SKM-1 treated with dmso at 0.1 percent for 144 hours (cell line): Measurements from ENCODE around the gene ZBTB21.
"Not testable (repeated sequence)": the region's sequence is repeated elsewhere in the genome, so short reads cannot be mapped to it uniquely, and the experiment has no call there.

ENCODE experiments used
- DNase-seq: peaks from one replicate; lab custom pipeline; 2025; ENCODE audit not compliant: unreplicated experiment; lab: John Stamatoyannopoulos, UW

The ZBTB21 gene

DNA sequence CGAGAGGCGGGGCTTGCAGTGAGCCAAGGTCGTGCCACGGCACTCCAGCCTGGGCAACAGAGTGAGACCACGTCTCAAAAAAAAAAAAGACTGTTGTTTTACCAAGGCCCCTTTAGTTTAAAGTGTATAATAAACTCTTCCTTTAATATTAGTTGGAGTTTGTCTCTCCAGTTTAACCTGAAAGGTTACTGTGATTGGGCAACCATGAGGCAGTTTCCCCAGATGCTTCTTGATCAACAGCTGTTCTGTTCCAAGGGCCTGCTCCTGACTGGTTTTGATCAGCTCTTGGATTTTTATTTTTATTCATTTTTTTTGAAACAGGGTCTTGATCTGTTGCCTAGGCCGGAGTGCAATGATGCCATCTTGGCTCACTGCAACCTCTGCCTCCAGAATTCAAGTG is 38.3 kb downstream of the ZBTB21 start:
- DNase-seq: no peak

DNA sequence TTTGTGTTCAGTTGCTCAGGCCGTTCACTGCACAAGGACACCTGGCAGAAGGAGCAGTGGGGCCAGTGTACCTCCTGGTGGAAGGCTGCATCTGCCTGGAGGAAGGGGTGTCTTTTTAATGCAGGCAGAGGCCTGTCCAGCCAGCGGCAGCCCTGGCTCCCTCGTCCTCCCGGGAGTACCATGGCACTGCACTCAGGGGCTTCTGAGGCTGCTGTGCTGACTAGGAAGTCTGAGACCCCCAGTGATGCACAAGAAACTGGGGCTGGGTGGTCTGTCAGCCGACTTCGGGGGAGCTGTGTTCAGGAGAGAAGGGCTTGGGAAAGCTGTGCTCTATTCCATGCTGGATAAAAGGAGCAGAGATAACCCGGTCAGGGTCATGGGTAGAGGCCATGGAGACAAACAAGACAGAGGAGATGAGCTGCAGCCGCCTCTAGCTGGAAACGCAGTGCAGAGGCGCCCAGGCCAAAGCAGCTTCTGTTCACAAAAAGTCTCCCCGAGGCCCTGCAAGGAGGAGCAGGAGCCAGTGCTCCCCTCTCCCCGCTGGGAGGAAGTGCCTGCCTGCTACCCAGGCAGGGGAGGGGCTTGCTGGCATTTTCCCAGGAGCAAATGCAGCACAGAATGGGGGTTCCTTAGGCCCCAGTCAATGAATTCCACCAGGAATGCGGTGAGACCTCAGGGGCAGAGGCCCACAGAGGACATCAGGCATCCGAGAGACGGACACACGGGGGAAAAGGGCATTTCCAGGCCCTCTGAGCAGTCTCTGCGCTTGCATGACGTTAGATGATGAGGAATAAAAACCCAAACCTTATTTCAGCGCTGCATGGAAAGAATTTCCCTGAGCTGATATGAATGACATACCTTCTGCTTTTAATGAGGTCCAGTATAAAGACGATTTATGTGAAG is 39.2 kb downstream of the ZBTB21 start:
- no peak for DNase-seq

DNA sequence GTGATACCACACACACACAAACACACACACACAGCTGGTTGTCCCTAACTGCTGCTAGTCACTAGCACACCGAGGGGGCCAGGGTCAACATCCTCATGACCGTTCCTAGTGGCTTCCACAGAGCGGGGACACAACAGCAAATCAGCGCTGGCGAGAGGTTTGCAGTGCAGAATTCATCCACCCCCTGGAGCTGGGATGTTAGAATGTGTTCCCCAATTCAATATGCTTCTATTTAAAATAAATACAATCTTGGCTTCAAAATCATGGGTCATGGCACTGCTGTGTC is 40.1 kb downstream of the ZBTB21 start:
- no peak for DNase-seq

DNA sequence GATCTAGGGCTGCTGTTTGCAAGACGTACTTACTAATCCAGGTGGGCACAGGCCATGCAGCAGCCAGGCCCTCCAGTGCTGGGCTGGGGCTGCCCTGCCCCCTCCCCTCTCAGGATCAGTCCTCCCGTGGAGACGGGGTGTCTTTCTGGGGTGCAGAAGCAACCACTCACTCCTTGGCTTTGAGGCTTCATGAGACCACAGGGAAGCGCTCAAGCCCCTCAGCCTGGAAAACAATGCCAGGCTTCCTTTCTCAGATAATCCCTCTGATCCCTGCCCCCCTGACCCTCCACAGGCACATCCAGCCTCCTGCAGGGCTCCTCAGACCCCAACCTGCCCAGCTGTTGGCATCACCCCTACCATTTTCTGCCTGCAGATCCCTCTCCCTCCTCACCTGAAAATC is 42.5 kb downstream of the ZBTB21 start:
- no peak for DNase-seq

DNA sequence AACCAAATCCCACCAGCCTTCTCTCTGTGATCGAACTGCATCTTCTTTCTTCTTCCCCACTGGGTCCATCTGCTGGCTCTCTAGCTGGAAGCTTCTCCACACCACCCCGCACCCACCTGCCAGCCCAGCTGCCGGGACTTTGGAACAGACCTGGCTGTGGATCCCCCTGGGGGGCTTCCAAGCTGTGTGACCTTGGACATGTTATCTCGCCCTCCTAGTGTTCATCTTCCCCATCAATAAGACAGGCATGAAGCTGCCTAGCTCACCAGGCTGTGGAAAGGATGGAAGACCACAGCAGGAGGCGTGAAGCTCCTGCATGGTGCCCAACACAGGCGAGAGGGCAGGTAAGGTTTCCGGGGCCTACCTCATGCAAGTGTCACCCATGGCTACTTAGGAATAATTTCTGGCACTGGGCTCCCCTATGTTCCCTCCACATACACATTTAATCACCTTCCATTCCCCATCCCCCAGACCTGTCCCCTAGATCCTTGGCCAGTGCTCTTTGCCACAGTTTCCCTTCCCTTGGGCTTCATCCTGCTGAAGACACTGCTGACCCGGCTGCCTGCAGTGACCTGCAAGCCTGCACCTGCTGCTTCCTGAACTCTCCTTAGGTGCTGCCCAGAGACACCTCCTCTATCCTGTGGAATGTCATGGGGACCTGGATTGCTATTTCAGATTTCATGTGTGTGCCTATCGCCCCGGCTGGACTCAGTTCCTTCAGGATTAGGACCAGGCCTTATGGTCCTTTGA is 43.1 kb downstream of the ZBTB21 start:
- DNase-seq: no peak

DNA sequence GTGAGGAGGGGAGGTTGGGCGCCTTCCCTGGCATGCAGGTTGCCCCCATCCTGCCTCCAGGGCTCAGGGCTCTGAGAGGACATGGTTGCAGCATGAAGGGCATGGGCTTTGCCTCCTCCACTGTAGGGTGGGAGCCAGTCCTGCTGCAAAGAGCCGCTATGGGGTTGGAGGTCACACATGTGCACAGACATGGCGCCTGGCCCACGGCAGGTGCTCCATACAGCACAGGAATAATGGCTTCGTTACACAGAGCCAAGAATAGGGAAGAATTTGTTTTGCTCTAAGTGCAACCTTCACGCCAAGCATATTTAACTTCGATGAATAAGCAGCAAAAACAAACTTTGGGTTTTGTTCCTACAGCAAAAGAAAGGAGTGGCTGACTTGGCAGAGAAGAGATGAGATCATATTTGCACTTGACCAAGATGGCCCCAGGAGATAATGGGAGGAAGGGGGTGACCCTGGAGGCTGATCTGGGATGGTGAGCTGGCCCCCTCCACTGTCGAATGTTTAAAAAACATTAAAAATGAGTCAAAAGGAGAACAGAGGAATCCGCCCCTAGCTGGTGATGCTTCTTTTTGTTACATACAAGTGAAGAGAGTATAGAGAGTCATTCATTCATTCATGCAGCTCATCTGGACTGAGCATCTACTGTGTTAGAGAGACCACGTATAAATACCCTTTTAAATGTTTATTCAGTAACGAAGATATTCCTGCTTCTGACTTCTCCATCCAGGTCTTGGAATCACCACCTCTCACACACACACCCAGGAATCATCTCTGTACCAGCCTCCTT is 43.9 kb downstream of the ZBTB21 start:
- no peak for DNase-seq

DNA sequence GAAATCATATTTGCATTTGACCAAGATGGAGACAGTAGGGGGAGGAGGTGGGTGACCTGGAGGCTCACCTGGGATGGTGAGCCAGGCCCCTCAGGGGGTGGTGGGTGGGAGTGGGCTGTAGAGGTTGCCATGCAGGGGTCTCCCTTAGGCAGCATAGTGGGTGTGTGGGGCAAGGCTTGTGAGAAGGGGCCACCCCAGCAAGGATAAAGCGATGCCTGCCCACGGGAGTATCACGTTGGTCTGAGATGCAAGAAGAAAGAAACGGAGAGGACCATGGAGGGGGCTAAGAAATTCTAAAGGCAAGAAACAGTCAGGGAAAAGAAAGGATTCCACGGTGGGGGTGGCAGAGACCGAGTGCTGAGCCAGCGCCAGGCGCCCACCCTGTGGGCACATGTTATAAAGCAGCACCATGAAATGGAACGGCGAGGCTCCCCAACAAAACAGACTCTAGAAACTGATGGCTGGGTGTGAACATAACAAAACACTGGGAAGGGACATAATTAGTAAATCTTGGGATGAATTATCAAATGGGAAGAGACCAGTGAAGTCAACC is 44.6 kb downstream of the ZBTB21 start:
- no peak for DNase-seq

DNA sequence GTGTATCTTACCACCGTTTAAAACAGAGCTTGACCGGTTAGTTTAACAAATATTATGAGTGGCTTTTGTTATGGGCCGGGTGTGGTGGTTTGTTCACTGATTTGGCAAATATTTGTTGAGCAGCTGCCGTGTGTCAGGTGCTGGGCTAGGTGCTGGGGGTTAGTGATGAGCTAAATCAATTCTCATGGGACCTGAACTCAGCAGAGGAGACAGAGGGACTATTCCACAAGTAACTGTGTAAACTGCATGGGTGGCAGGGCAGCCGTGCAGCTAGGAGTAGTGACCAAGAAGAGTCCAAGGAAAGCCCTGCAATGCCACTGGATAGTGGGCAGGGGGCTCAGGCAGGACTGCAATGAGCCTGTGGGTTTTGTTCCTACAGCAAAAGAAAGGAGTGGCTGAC is 45.1 kb downstream of the ZBTB21 start:
- no peak for DNase-seq

DNA sequence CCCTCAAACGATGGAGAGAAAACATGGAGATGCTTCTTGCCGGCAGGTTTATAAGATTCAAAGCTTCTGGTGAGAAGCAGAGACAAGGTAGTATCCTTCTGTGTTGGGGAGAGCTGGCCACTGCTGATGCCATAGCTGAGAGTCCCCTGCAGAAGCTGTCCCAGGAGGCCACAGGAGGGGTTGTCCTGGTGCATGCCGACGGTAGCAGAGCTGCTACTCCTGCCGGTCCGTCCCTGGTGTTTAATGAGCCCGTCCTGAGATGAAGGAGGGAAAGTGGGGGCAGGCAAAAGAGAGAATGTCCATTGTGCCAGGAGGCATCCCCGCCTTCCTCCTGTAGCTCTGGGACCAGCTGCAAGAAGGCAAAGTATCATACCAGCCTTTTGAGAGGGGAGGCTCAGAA is 46.0 kb downstream of the ZBTB21 start:
- DNase-seq: no peak

DNA sequence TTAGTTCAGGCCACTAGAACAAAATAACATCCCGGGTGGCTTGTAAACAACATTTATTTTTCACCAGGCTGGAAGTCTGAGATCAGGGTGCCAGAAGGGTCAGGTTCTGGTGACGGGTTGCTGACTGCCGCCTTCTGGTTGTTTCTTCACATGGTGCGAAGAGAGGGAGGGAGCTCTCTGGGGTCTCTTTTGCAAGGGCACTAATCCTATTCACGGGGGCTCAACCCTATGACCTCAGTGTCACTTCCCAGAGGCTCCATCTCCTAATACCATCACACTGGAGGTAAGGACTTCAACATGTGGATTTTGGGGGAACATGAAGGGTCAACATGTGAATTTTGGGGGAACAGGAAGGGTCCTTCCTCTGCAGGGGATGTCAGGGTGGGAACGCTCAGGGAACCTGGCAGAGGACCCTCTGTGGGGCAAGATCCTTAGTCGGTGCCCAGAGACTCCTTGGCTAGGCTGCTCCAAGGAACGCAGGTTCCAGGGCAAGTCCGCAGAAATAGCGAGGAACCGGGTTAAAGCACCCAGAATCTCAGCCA is 47.7 kb downstream of the ZBTB21 start:
- DNase-seq: no peak

DNA sequence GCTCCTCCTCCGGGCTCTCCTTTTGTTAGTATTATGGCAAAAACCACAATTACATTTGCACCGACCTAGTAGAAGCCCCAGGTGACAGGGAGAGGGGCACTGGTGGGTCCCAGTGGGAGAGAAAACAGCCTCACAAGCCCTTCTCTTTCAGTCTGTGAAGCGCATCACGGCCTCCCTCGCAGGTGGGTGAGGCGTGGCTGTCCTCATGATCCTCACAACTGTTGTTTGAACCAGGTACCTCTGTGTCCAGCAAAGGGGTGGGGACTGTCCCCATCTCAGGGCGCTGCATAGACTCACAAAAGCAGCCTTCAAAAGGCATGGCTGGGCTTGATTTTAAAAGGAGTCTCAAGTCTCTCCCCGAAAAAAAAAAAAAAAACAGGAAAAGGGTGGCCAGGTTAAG is 48.4 kb downstream of the ZBTB21 start:
- DNase-seq: no peak

DNA sequence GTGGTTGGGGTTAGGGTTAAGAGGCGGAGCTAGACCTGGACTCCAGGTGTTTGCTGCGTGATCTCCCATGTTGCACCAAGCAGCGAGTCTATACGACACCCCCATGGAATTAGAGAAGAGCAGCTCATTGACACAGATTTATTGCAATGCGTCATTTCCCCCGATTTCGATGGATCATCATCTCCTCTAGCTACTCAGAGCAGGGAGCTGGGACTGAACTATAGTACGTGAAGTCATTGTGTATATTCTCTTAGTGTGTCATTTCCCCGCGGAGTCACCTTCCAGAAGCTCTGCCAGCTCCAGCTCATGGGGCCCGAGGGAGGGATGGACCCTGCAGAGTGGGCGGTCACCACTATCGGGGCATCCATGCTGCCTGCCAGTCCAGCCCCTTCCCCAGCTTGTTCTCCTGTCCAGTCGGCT is 48.9 kb downstream of the ZBTB21 start:
- DNase-seq: no peak

DNA sequence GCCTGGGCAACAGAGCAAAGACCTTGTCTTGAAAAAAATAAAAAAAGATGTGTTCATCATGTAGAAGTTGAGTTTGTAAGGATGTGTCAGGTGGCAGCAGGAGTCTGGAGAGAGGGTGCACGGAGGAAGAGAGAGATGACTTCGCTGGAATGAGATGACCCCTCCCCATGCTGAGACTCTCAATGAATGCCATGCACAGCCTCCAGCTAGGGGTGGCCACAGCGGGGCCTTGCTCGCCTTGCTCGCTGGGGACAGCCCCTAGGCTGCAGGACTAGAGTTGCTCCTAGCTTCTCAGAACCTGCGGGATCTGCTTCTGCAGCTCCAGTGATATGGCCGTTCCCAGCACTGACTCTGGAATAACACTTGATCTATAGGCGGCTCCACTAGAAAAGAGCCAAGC is 49.8 kb downstream of the ZBTB21 start:
- no peak for DNase-seq

DNA sequence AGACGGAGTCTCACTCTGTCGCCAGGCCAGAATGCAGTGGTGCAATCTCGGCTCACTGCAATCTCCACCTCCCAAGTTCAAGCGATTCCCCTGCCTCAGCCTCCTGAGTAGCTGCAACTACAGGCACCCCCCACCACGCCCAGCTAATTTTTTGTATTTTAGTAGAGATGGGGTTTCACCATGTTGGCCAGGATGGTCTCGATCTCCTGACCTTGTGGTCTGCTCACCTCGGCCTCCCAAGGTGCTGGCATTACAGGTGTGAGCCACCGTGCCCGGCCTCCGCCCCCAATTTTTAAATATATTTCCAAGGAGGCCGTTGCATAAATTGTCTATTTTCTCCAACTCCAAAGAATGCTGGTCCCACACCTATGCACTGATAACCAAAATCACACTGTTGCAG is 50.5 kb downstream of the ZBTB21 start:
- DNase-seq: not testable (repeated sequence)

DNA sequence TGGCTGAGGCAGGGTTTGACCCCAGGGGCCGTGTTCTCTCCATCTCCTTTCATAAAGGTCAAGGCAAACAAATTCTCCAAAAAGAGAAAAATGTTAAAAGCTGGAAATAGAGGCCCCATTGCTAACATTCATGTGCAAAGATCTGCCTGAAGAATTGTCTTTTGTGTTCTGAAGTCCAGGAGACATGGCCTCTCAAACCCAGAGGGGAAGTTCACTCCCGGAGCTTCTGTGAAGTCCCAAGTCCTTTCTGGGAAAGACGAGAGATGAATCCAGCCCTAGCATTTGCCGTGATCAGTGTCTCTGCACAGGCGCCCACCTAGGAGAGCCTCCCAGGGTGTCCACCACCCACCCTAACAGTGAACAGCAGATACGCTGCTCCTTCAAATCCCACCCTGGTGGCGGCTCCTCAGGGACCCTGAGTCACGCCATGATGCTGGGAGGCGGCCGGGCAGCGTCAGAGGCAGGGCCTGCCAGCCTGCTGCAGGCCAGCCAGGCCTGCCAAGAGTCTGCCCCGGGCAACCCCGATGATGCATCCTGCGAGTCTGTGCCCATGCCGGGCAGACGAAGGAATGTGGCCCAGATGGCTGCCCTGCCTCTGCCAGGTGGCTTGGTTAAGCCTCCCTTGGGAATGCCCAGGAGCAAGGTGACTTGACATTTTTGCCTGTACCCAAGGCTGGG is 51.1 kb downstream of the ZBTB21 start:
- no peak for DNase-seq

DNA sequence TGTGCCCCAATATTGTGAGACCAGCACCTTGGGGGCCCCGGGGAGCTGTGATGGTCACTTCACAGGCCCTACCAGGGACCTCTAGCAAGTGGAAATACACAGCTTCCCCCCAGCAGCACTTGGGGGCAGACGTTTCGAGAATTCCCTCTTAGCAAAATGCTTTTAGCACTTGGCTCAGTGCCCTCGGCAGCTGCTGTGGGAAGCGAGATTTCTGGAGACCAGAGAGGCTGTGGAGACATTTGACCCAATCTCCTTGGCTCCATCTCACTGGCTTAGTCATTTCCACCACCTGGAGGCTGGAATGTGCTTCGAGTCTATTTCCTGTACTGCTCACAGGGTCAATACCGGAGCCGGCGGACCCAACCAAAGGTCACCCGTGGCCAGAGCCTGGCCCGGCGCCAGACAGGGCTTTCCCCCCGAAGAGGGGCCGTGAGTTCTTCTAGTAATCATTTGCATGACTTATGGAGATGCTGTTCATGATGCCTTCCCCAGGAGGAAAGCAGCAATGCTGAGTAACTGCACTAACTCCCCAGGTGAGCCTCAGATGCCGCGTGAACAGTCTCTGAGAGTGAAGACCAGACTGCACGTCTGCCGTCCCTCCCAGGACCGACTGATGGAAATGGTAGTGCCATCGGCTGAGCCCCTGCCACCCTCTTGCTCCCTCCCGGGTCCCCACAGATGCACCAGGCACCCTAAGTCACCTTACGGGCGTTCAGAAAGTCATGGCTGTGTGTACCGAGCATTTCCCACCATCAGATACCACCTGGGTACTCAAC is 52.0 kb downstream of the ZBTB21 start:
- DNase-seq: no peak

DNA sequence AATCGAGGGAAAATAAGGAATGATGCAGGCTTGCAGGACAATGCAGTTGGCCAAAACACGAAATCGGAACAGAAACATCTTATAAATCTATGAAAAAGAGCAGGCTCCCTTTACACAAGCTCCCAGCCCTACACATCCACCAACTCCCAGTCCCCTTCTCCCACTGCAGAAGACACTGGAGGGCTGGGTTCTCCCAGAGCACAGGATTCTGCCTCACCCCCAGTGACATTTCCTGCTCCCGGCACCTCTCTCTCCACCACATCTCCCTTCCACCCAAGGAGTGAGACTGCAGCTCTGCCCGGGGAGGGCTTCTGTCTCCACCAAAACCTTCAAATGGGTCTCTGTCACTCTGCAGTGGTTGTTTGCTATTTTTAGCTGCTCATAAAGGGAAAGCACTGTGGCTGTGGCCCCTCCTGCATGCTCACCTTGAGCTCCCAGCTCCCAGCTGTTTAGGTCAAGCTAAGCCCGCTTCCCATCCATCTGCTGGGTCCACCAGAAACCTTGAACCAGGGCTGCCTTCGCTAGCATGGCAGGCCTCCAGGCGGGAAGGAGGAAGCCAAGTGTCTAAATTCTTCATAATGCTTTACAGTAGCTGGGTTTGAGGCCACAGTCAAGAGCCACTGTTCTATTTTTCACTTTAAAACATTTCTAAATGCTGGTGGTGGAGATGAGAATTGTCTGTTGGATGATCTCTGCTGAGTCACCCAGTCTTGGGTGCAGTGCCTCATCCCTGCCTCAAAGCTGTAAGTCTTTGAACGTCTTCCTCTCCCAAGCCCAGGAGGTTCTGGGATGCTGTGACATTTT is 53.0 kb downstream of the ZBTB21 start:
- DNase-seq: no peak

DNA sequence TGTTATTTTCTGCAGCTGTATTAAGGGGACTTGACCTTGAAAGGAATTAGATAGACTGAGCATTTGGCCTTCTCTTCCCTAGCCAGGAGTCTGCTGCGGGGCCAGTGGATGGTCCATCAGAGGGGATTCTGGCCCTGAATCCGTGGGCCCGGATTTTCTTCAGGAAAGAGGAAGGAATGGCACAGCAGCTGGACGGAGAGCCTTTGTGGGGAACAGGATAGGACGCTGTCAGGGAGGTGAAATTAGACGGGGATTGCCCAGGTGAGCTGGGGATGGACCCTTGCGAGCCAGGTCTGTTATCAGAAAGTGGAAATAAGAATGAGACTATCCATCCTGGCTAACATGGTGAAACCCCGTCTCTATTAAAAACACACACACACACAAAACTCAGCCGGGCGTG is 54.6 kb downstream of the ZBTB21 start:
- no peak for DNase-seq
